HG02884 (cell line): Measurements from ENCODE around the gene ZSCAN20.

ENCODE experiments used
- ATAC-seq: cut with Tn5 transposase; IDR thresholded peaks from one replicate; pipeline ENCODE4 v1.9.1; 2021; ENCODE audit warnings: mild to moderate bottlenecking, moderate library complexity; ENCODE audit not compliant: unreplicated experiment

ZSCAN20 gene

DNA sequence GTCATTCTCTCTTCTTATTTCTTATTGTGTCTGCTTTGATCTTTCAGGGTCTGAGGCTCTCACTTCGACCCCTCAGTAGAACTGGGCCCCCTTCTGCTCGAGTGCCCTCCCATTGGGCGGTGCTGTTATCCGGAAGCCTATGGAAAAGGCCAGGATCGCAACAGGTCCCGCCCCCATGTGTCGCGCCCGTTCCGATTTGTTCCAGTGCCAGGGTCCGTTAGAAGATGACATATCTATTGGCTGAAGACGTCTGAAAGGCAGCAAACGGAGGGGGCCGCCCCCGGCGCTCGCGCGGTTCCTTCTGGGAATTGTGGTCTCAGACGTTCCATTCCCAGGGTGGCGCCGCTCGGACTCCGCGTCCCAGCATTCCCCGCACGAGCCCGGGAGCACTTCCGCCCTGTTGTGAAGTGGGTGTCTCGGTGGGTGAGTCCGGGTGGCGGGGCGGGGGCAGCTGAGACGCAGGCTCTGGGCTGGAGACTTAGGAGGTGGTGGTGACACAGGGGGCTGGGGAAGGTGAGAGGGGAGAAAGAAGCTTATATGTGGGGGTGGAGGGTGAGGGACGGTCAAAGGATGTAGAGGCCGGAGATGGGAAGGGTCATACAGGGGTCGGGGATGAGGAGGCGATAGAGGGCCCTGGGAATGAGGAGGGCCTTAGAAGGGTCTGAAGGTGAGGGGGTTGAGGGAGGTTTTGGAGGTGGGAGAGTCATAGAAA, at the start of gene ZSCAN20:
Gene ZSCAN20 (plus strand): TSS at position 377 of the 712 bp plus-strand sequence. CDS start 6,644 bp downstream, outside the sequence.
- peak; percentile 89 for ATAC-seq

DNA sequence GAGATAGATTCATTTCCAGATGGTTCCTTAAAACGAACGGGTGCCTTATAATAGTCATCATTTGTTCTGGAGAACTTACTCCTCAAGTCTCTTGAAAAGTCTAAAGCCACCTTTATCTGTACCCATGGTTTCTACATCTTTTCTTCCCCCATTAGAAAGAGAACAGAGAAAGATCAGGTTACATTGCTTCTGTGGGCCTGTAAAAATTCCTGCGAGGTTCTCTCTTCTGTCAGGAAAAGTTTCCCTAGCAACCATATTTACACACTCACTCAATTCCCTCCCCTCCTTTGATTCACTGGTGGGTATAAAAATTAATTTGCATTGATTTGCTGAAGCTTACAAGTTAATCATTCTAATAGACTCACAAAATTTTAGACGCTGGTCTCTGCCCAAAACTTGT, 48.2 kb upstream of the ZSCAN20 start:
- no peak for ATAC-seq

DNA sequence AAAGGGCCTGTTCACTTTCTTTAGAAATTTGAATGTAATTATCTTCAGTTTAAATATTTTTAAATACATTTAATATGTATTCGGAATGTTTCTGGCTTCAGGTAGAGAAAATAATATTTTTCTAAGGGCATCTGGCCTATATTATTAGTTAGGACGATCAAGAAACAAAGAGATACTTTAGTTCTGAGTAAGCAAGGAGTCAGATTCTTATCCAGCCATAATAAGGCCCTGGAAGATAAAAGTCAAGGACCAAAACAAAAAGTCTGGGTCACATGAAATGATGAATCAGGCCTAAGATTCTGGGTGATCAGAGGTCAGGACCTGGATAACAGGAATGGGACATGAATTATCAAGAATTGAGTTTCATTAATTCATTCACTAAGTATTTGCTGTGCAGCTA, 47.8 kb upstream of the ZSCAN20 start:
- ATAC-seq: no peak

DNA sequence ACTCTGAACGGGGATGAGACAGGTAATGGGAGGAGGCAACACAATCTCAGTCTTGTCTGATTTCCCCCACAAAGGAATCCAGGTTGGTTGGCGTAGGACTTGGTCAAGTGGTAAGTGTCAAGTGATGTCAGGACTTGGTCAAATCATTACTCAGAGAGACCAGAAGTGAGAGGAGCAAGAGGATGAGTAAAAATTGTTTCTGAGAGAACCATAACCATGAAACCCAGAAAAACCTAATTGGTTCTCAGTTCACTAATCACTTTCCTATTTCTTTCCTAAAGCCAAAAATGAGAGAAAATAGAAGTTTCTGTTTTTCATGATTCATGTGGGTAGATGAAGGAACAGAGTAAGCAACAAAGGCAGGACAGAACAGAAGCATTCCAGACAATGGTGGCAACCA, 46.5 kb upstream of the ZSCAN20 start:
- ATAC-seq: no peak

DNA sequence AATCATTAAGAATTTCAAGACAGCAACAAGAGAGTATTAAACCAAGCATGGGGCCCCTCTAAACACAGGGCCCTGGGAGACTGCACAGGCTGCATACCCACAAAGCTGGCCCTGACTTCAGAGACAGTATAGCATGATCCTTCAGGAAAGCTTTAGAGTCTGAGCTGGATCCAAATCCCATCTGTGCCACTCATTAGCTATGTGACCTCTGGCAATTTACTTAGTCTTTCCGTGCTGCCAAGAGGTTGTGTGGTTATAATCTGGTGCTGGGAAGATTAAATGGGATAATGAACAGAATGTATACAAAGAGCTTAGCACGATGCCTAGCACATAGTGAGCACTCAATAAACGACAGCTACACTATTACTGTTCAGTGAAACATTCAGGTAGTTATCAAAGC, 45.5 kb upstream of the ZSCAN20 start:
- ATAC-seq: no peak

DNA sequence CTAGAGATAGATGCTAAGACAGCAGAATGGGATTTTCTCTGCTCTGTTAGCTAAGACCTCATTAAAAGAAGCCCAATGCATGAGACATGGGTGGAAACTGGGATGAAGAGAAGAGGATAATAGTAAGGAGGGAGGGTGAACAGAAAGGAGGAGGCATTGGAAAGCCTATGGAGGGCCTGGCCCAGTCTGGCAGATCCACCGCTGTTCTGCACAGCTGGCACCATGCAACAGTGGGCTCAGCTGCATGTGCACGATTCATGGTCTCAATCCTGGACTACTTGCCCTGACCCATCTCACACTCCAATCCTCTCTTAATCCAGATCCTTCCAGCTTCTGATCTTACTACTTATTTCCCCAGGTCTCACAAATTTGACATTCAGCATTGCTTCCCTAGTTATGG, 43.8 kb upstream of the ZSCAN20 start:
- ATAC-seq: no peak

DNA sequence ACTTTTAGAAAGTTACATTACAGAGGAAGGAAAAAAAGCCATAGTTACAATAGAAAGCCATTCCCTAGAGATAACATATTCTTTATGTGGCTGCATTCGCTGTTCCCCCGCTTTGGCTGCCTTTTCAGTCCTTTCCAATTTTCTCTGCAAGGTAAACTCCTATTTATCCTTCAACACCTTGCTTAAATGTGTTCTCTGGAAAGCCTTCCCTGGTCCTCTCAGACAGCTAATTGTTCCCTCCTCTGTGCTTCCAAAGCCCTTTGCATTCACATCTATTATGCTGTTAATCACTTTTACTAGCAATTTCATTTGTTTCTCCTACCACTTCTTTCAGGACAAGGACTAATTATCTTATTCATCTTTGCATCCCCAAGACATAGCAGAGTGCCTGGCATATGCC, 43.1 kb upstream of the ZSCAN20 start:
- no peak for ATAC-seq

DNA sequence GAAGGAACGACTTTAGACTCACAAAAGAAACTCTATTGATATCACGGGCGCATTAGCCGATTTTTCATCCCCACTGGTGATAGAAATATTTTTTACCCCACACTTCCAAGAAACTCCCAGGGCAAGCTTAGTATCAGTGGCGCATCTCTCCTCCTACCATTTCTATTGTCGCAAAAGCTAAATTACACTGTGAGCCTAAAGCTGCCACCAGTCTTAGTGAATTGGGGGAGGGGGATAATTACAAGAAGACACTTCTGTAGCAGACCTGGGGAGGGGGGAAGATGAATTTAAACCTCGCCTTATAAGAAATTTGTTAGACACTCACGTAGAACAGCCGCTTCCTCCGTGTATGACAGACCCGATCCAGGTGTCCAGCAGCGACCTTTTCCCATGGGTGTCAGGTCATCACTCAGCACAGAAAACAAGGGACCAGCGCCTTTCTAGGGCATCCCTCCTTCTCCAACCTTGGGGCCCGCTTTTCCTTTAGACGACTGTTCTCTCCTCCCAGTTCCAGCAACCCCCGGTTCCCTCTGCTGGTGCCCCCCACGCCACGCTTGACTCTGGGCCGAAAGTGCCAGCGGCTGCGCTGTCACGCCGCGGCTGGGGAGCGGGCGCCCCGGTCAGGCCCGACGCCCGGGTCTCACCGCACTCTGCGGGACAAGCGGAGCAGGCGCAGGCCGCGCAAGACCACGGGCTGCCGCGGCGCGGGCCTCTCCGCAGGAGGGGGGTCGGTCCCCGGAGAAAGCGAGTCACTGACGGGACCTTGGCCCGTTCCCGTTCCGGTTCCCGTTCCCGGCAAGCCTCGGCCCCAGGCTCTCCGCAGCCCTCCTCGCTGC, 42.4 kb upstream of the ZSCAN20 start:
- no peak for ATAC-seq

DNA sequence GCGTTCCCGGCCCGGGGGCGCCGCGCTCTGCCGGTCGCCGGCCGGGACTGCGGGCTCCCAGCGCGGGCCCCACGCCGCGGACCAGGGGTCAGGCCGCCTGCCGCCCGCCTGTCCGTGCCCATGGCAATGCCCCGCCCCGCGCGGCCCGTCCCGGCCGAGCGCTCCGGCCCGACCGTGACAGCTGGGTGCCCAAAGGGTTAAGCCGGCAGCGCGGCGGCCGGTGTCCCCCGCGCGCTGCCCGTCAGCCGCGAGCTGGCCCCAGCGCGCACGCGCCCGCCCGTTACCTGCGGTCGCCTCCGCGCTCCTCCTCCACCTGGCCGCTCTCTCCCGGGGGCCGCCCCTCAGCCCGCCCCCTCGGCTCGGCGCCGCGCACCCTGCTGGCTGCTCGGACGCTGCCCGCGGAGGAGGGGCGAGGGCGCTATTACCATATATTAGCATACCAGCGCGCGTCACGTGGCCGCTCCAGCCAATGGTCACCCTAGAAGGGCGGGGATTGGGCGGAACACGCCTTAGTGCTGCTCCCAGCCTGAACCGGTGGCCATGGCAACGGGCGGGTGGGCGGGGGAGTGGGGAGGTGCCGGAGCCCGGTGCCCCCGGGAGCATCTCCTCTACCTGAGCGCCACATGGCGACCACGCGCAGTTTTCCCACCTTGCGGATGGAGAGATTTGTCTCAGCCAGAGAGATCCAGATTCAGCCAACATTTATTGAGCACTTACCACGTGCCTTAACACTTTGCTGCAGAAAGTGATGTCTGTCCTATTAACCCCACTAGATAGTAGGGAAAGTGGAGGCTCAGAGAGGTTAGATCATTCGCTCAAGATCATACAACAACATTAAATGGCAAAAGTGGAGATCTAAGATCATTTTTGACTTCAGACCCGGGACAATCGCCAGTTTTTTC, 41.5 kb upstream of the ZSCAN20 start, which contains the start of gene PHC2:
Gene PHC2 (minus strand): TSS at position 404 of the 902 bp plus-strand sequence. CDS start 55,556 bp downstream, outside the sequence.
- peak; percentile 91 for ATAC-seq

DNA sequence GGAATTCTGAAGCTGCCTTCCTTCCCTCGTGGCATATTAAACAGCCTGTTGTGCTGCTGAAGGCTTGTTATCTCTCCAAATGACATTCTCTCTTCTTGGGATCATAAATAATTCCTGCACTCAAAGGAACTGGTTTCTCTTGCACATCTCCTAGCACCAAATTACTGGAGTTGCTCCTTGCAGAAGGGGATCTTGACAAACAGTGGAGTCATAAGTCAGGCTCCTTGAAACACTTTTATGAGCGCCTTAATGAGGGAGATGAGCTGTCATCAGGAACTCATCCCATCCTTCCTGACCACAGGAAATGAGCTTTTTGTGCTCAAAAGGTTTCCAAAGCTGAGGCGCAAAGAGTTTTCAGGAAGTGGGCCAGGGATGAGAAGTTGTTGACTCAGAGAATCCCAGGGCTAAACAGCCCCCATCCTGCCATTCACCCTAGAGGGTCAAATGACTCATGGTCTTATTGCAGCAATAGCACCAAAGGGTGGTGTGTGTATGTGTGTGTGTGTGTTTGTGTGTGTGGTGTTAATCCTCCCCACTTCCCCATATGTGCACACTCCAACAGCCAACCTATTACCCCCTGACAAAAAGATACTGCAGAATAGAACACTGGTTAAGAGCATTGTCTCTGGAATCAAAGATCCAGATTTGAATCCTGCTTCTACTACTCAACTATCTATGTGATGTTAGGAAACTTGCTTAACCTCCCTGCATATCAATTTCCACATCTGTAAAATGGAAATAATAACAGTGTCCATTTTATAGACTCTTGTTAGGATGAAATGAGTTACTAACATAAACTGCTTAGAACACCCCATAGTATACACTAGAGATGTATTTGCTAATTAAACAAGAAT, 38.7 kb upstream of the ZSCAN20 start:
- no peak for ATAC-seq

DNA sequence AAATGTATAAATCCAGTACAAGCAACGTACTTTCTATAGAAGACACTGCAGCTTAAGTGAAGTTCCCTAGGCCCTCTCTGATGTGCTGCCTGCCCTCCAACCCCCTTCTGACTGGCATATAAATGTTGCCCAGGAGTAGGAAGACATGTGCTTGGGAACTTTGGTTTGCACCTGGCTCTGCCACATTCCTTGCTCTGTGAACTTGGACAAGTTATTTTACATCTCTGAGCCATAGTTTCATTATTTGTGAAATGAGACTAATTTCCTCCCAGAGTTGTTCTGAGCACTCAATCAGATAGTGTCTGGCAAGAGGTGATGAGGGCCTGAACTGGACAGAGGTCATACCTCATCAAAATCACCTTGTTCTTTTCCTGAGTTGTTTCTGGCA, 38.1 kb upstream of the ZSCAN20 start:
- no peak for ATAC-seq

DNA sequence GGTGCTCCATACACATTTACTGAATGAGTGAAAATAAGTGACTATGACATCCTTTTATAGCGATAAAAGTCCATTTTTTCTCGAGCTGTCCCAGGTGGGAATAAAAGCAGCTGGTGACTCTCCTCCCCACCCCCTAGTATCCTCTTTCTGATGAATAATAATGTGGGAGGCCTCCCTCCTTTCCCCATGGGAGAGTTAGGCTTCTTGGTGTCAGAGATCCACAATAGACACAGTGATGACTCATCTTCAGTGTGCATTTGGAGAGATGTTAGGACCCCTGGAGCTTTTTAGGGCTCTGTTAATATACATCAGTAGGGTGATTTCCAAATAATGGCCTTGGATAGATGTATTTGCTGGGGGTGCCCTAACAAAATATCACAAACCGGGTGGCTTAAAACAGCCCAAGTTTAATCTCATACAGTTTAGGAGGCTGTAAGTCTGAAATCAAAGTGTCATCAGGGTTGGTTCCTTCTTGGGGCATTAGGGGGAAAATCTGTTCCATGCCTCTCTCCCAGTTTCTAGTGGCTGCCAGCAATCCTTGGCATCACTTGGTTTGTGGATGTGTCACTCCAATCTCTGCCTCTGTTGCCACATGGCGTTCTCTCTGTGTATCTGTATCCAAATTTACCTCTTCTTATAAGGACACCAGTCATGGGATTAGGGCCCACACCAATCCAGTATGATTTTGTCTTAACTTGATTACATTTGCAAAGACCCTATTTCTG, 37.2 kb upstream of the ZSCAN20 start:
- no peak for ATAC-seq

DNA sequence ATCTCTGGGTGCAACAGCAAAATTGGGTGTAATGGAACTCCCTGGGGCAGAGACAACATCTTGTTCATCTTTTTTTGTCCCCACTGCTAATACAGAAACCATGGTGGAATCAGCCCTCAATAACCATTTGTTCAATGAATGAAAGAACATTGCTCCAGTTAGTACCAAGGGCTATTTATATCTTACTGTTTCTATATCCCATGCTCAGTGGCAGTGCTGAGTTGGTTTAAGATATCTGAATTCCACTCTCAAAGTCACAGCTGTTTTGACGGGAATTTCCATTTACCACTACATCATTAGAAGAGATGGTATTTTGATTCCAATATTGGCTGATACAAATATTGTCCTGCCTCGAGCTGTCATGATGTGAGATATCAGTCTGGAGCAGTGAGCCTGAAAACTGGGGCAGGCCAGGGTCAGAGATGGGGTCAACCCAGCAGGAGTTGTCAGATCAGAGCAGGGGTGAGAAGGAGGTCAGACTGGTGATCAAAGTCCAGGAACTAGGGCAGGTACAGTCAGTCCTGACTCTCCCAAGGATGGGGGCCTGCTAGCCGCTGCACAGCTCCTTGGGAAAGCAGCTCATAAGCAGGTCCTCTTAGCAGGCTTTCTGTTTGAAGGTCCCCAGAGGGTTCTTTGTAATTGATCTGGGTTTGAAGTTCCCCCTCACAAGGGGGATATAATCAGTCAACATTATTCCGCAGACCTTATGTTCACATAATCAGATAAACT, 35.7 kb upstream of the ZSCAN20 start:
- no peak for ATAC-seq

DNA sequence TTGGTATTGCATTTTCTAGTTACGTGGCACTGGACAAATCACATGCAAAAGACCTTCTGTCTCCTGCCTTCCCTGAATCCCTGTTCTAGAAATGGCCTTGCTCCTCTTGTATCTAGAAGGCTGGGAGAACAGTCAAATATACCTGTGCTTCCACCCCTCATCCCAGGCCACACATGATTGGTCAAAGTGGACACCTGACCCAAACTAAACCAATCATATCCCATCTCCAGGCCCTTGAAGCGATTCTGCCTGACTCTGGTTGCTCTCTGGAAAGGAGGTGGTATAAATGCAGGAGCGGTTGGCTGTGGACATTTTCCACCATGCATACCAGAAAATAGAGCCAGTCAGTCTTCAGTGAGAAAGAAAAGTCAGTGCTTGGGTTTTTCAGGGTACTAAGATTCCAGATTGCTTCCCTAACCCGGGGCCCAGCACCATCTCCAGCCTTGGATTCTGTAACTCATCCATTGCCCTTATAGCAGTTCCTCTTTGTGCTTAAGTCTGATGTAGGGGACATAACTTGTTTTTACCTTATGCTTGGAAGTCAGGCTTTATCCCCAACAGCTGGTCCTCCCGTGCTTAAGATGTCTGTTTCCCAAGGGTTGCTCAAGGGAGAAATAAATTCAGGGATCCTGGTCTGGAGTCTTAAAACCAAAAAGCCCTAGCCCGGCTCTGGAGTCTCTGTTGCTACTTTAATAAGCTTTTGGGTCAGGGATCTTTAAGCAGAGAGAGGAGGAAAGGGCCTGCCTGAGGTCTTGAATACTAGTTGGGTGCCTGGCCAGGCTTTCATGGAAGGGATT, 33.9 kb upstream of the ZSCAN20 start:
- ATAC-seq: no peak

DNA sequence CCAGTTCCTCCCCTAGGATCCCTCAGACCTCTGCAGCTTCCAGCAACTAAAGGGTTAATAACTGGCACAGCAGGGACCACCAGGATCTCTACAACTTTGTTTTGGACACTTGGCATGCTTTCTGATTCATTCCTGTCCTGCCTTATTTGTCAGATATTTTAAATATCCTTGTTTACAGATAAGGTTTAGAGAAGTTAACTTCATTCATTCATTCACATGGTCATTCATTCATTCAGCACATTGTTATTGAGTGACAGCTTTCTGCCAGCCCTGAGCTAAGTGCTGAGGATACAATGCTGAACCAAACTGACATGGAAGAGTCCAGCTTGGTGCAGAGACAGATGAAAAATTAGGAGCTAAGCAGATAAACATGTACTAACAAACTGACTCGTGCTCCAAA, 32.8 kb upstream of the ZSCAN20 start:
- no peak for ATAC-seq

DNA sequence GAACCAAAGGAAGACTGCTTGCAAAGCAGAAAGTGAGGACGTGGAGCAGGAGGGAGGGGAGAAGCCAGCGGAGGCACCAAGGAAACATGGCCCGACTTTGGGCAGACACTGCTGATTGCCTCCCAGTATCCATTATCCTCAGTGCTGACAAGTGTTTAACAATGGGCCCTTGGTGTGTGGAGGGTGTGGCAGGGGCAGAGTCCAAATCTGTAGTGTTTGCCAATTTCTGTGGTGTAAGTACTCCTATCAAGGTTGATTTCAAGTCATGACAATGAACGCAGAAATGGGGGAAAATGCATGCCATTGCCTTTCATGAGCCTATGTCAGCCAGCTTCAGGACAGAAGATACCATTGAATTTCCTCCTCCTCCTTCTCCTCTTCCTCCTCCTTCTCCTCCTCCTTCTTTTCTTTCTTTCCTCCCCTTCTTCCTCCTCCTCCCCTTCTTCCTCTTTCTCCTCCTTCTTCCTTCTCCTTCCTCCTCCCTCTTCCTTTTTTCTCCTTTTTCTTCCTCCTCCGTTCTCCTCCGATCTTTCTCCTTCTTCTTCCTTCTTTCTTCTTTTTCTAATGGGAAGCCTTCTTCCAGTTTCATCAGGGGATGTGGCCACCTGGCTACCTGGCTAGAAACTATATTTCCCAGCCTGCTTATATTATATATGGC, 31.2 kb upstream of the ZSCAN20 start:
- no peak for ATAC-seq

DNA sequence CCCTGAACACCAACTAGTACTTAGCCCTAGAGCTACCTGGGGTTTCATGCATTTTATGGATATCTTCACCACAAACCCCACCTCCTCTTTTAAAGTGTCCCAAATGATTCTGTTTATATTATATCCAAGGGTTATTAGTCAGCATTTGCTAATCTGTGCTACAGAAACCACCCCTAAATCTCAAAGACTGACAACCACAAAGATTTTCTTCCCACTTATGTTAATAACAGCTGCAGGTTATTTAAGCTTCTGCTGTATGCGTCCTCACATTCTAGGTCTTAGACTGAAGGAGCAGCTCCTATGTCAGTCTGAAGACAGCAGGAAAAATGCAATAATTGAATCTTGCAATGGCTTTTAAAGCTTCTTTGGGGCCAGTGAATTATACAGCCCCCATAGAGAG, 30.3 kb upstream of the ZSCAN20 start:
- ATAC-seq: no peak
